Measurements from ENCODE around the gene TTBK1.

The TTBK1 gene

DNA sequence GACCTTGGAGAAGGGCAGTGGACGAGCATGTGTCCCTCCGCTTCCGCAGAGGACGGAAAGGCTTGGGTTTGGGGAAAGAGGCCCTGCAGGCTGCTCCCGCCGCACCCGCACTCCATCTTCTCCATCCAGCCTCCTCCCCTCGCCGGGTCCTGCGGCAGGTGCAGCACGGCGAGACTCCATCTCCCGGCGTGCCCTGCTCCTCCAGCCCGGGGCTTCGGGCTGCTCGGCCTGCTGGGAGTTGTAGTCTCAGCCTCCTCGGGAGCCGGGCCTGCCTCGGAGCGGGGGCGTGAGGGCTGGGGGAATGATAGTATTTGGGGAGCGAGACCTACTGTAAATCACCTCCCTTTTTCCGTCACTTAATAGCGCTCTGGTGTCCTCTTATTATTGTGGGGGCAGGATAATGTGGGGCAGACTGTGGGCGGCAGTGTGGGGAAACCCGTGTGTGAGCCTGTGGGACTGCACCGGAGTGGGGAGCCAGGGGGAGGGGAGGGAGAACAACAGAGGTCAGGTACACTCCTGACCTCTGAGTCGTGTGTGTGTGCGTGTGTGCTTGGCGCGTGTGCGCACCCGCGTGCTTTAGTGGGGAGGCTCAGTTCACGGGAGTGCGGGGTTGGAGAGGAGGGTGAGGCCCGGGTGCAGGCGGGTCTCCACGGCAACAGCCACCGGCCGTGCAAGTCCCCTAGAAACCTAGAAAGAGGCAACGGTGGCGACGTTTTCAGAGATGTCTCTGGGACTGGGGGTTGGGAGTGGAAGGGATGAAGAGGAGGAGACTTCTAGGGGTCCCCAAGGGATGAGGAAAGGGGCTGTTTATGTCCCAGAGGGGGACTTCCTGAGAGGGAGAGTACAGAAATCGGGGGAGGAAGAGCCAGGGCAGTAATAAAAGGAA, 4.1 kb downstream of the TTBK1 start:
- TF ChIP-seq, protein P1, sequence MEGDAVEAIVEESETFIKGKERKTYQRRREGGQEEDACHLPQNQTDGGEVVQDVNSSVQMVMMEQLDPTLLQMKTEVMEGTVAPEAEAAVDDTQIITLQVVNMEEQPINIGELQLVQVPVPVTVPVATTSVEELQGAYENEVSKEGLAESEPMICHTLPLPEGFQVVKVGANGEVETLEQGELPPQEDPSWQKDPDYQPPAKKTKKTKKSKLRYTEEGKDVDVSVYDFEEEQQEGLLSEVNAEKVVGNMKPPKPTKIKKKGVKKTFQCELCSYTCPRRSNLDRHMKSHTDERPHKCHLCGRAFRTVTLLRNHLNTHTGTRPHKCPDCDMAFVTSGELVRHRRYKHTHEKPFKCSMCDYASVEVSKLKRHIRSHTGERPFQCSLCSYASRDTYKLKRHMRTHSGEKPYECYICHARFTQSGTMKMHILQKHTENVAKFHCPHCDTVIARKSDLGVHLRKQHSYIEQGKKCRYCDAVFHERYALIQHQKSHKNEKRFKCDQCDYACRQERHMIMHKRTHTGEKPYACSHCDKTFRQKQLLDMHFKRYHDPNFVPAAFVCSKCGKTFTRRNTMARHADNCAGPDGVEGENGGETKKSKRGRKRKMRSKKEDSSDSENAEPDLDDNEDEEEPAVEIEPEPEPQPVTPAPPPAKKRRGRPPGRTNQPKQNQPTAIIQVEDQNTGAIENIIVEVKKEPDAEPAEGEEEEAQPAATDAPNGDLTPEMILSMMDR (IDR thresholded peaks at IDR 0.05; ENCODE audit: low read depth, low read length) = no peak
- DNase-seq (ENCODE audit: extremely low read depth, low read depth) = no peak

DNA sequence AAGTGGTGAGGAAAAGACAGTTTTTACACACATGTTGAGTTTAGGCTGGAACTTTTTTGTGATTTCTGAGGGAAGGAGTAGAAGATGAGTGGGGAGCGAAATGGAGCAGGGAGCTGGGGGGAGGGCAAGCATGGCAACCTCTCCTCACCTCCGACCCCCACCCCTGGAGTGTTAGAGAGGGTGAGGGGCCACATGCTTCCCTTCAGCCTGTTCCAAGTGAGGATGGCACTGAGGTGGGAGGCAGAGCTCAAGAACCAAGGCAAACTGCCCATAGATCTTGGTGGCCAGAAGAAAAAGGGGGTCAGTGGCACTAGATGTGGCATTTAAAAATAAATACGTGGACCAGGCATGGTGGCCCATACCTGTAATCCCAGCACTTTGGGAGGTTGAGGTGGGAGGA, 4.8 kb downstream of the TTBK1 start:
- DNase-seq (ENCODE audit: extremely low read depth, low read depth) = no peak
- TF ChIP-seq, protein P1 (IDR thresholded peaks at IDR 0.05; ENCODE audit: low read depth, low read length) = no peak

GRCh38 chr6:43248791-43249190, 5.5 kb downstream of the TTBK1 start:
- no peak for DNase-seq (ENCODE audit: extremely low read depth, low read depth)
- TF ChIP-seq, protein P1 (IDR thresholded peaks at IDR 0.05; ENCODE audit: low read depth, low read length) = no peak

DNA sequence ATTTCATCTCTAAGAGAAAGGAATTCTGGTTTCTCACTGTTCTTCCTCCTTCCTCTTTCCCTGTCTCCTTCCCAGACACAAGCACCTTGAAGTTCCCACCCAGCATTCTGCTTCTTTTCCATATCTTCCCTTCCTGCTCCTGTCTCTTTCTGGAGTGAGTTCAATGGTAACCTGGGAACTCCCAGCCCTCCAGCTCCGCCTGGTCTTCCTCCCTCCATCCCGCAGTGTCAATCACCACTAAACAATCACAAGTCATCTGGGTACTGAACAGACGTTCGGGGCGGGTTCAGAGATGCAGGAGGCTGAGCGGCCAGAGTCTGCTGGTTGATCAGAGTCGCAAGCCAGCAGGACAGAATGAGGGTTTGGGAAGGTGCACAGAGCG, 7.7 kb downstream of the TTBK1 start:
- DNase-seq (ENCODE audit: extremely low read depth, low read depth) = no peak
- TF ChIP-seq, protein P1 (IDR thresholded peaks at IDR 0.05; ENCODE audit: low read depth, low read length) = no peak

DNA sequence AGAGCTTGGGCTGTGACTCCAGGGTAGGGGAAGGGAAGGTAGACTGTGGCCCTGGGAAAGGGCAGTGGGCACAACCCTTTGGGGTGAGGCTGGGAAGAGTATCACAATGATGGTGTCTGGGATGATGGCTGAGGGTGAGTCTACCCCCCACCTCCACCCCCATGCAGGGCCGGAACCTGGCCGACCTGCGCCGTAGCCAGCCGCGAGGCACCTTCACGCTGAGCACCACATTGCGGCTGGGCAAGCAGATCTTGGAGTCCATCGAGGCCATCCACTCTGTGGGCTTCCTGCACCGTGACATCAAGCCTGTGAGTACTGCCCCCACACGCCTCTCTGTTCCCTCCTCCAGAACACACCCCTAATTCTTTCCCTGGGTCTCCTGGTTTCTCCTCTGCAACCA, 10.1 kb downstream of the TTBK1 start:
- DNase-seq (ENCODE audit: extremely low read depth, low read depth) = no peak
- TF ChIP-seq, protein P1 (IDR thresholded peaks at IDR 0.05; ENCODE audit: low read depth, low read length) = no peak

DNA sequence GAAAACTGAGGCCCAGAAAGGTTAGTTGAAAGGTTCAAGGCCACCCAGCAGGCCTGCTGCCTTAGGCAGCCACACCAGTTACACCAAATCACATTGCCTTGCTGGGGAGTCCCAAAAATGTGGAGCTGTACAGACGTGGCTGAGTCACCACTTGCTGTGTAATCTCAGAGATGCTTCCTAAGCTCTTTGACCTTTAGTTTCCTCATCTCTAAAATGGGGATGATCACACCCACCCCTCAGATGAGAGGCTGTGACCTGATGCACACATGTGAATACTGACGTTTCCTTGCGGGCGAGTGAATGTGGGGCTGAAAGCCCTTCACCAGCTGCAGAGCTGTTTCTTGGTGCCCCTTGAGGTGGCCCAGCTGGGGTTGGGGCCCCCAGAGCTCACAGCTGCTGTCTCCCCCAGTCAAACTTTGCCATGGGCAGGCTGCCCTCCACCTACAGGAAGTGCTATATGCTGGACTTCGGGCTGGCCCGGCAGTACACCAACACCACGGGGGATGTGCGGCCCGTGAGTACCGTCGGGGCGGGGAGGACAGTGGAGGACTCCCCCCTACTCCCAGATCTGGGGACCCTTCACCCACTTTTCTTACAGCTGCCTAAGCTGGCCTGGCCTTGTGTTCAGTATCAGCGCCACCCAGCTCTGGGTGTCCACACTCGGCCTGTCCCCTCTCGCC, 11.0 kb downstream of the TTBK1 start:
- DNase-seq (ENCODE audit: extremely low read depth, low read depth) = no peak
- TF ChIP-seq, protein P1 (IDR thresholded peaks at IDR 0.05; ENCODE audit: low read depth, low read length) = no peak

- no peak for DNase-seq (ENCODE audit: extremely low read depth, low read depth)
- TF ChIP-seq, protein P1 (IDR thresholded peaks at IDR 0.05; ENCODE audit: low read depth, low read length) = no peak
Measured at GRCh38 chr6:43254846-43255245, 11.6 kb downstream of the TTBK1 start.

All from AG09319 (cell line).